Endothelial cell of umbilical vein (primary cell): ENCODE results near the gene PAQR7. TPM values are rescaled to one million over a fixed set of nuclear protein-coding genes. Genes with fewer than 3 reads are reported as not detected.

Source experiments
- BruUV-seq: library from RNA; stranded (reverse); fragments of 400-500 nt; replicated peaks from 2 replicates; lab custom pipeline; 2021; lab: Mats Ljungman, UMichigan
- CTCF ChIA-PET: fragments of 300-600, 350-600 bp; sonication (Branson Sonifier 250); formaldehyde crosslinking; loops from one replicate; lab custom pipeline; 2021; ENCODE audit warnings: antibody characterized with exemption, inconsistent platforms; lab: Charles Lee
- POLR2A ChIA-PET: fragments of 300-600, 350-600 bp; sonication (Branson Sonifier 250); formaldehyde crosslinking; loops from one replicate; lab custom pipeline; 2021; ENCODE audit warnings: antibody characterized with exemption, inconsistent platforms; lab: Charles Lee
- DNase-seq: peaks from one replicate; pipeline ENCODE4 v3.0.0-alpha.2; 2011; ENCODE audit warnings: low read depth, low spot score
- FAIRE-seq: peaks from 2 replicates; lab custom pipeline; 2011; peaks lifted over from hg19 to GRCh38; lab: Jason Lieb, UNC
- H2AFZ ChIP-seq: 2 replicates; pipeline ENCODE4 v1.6.0; 2012; ENCODE audit warnings: low read depth, low read length, control low read depth, inconsistent platforms
- H3K27ac ChIP-seq: 2 replicates; pipeline ENCODE4 v1.5.1; 2011; ENCODE audit warnings: low read depth, mild to moderate bottlenecking, control low read depth, low read length, moderate library complexity; ENCODE audit not compliant: insufficient read depth
- H3K27me3 ChIP-seq, 2 experiments: 2 replicates each; pipeline versions ENCODE4 v1.6.0 to v1.6.1; 2011; ENCODE audit warnings: low read length in 2 of 2, mixed read lengths in 1 of 2; ENCODE audit not compliant: control insufficient read depth in 2 of 2, insufficient read depth in 2 of 2
- H3K36me3 ChIP-seq, 2 experiments: 2 replicates in 1 of 2; 3 replicates in 1 of 2; pipeline ENCODE4 v1.5.1; 2011; ENCODE audit warnings: low read length in 2 of 2, mild to moderate bottlenecking in 1 of 2, moderate library complexity in 1 of 2; ENCODE audit not compliant: control insufficient read depth in 2 of 2, insufficient read depth in 2 of 2; ENCODE audit errors: extremely low read depth in 1 of 2
- H3K4me1 ChIP-seq: 3 replicates; pipeline ENCODE4 v1.5.1; 2011; ENCODE audit warnings: mild to moderate bottlenecking, low read length; ENCODE audit not compliant: control insufficient read depth, insufficient read depth; ENCODE audit errors: extremely low read depth
- H3K4me2 ChIP-seq: 2 replicates; pipeline ENCODE4 v1.6.1; 2011; ENCODE audit warnings: low read length, control low read depth, mixed read lengths; ENCODE audit not compliant: insufficient read depth
- H3K4me3 ChIP-seq, 3 experiments: fragments of 200-600 bp in 1 of 3; sonication (generic), shearing (Covaris generic) in 1 of 3; replicated peaks in 1 of 3; 2 replicates each; pipeline ENCODE4 v1.5.1; 2011 to 2016; ENCODE audit warnings: control low read depth in 3 of 3, low read length in 3 of 3, mild to moderate bottlenecking in 2 of 3, inconsistent platforms in 1 of 3, low read depth in 1 of 3, moderate library complexity in 1 of 3; ENCODE audit not compliant: insufficient read depth in 1 of 3
- H3K79me2 ChIP-seq: 2 replicates; pipeline ENCODE4 v1.6.0; 2012; ENCODE audit warnings: low read length, inconsistent platforms; ENCODE audit not compliant: control insufficient read depth, insufficient read depth
- H3K9ac ChIP-seq: replicated peaks from 2 replicates; pipeline ENCODE3; 2011; ENCODE audit warnings: low read length, control low read depth; ENCODE audit not compliant: insufficient read depth; ENCODE audit errors: extremely low read depth
- H3K9me1 ChIP-seq: replicated peaks from 3 replicates; pipeline ENCODE4 v1.6.0; 2011; ENCODE audit warnings: mild to moderate bottlenecking, low read length; ENCODE audit not compliant: control insufficient read depth, insufficient read depth; ENCODE audit errors: extremely low read depth
- H3K9me3 ChIP-seq: replicated peaks from 2 replicates; pipeline ENCODE4 v1.5.1; 2012; ENCODE audit warnings: low read length, inconsistent platforms; ENCODE audit not compliant: control insufficient read depth, insufficient read depth
- H4K20me1 ChIP-seq: replicated peaks from 2 replicates; pipeline ENCODE3; 2011; ENCODE audit warnings: mild to moderate bottlenecking, low read length; ENCODE audit not compliant: control insufficient read depth, insufficient read depth; ENCODE audit errors: extremely low read depth
- EZH2 ChIP-seq: IDR thresholded peaks from 2 replicates; pipeline ENCODE4 v1.6.1; 2012; ENCODE audit warnings: borderline replicate concordance, low read depth, mild to moderate bottlenecking, moderate library complexity, low read length, inconsistent platforms; ENCODE audit not compliant: severe bottlenecking
- FOS ChIP-seq: IDR thresholded peaks from 2 replicates; pipeline ENCODE4 v1.6.1; 2011; ENCODE audit warnings: mild to moderate bottlenecking, low read length, moderate library complexity, borderline replicate concordance; ENCODE audit not compliant: insufficient read depth
- GATA2 ChIP-seq: IDR thresholded peaks from 2 replicates; pipeline ENCODE4 v1.7.0; 2011; ENCODE audit warnings: low read depth, mild to moderate bottlenecking, moderate library complexity, mixed read lengths, low read length; ENCODE audit not compliant: insufficient read length, insufficient read depth
- JUN ChIP-seq: IDR thresholded peaks from 2 replicates; pipeline ENCODE4 v1.6.1; 2011; ENCODE audit warnings: borderline replicate concordance, low read depth; ENCODE audit not compliant: insufficient read length, insufficient read depth
- MYC ChIP-seq: IDR thresholded peaks from one replicate; pipeline ENCODE4 v1.6.1; 2011; ENCODE audit warnings: mild to moderate bottlenecking, low read depth, low read length
- POLR2A ChIP-seq: IDR thresholded peaks from 2 replicates; pipeline ENCODE4 v1.6.1; 2012; ENCODE audit warnings: low read depth, mild to moderate bottlenecking, control low read depth, low read length
- POLR2AphosphoS5 ChIP-seq: IDR thresholded peaks from 2 replicates; pipeline ENCODE4 v1.6.1; 2012; ENCODE audit warnings: low read depth, mild to moderate bottlenecking, control low read depth, low read length, moderate library complexity; ENCODE audit not compliant: insufficient read depth
- dilution Hi-C: fragments of 300-500 bp; cut with MboI; formaldehyde crosslinking; loops from one replicate; pipeline ENCODE4 v1.15.0; 2019; ENCODE audit warnings: low sequenced_read_pairs; ENCODE audit not compliant: extremely low pct_ligation_motif_present
- intact Hi-C: fragments of 100-400 bp; cut with micrococcal nuclease; formaldehyde crosslinking; loops from one replicate; pipeline ENCODE4 v1.10.0; 2022
- polyA plus RNA-seq, 4 experiments: library from polyadenylated mRNA; depleted of rRNA in 3 of 4; stranded (reverse) in 3 of 4; unstranded in 1 of 4; fragments of >200 nt; gene quantifications; 2 replicates each; pipeline versions ENCODE4 v1.2.1 to v1.2.3, GENCODE V29; 2011 to 2012; ENCODE audit warnings: missing spikeins in 1 of 4
- total RNA-seq: library from RNA; stranded (reverse); gene quantifications from 2 replicates; pipeline ENCODE4 v1.2.3, GENCODE V29; 2021
- TF ChIP-seq, protein P1 (sequence below): IDR thresholded peaks from 2 replicates; pipeline ENCODE4 v1.6.1; 2011; ENCODE audit not compliant: insufficient read depth, insufficient read length
- TF ChIP-seq, protein P2 (sequence below), 2 donors: IDR thresholded peaks; 1 replicate in 1 of 2; 2 replicates in 1 of 2; pipeline ENCODE4 v1.5.1; 2011; ENCODE audit warnings: low read length in 2 of 2, mild to moderate bottlenecking in 2 of 2, moderate library complexity in 2 of 2, control low read depth in 1 of 2, inconsistent platforms in 1 of 2, low read depth in 1 of 2; ENCODE audit not compliant: insufficient read depth in 1 of 2; ENCODE audit errors: extremely low read depth in 1 of 2

PAQR7 gene
- total and polyA plus RNA-seq, 2 donors (not counting 3 experiments of a cell fraction or from before 2014, with no cell fraction given): 8.4 to 10.8 TPM

DNA sequence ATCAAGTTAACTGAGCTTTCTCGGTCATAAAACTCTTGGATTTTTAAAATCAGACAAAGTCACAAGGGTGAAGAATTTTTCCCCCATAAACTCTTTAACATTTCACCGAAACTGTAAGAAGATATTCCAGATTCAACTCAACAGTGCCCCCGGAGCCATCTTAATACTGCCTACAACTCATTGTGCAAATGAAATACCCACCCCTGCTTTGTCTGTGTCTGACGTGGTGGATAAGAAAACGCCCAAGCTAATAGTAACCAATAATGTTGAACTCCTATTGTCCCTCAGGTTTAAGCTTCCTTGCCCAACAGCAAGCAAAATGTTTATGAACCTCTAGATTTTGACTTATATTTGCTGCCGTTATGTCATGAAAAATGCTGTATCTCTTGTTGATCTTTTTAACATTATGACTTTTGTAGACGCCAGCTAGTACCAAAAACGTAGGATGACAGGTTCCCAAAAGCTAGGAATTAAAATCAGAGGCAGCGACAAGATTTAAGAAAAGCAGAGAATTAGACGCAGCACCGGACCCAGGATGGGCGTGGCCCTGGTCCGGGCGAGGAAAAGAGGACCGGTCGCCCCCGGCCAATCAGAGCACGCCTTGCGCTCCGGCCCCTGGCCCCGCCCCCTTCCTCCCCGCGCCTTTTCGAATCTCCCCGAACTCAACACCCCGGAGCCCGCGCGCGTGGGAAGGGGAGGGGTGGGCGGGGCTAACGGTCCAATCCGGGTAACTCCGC lies 29.6 kb upstream of the PAQR7 start:
- Histone ChIP-seq H4K20me1 (no peaks in the 10 kb centered on the region), H3K79me2 (peaks cover 45% of the 10 kb centered on the region), H3K9me3 (no peaks in the 10 kb centered on the region), H3K27ac (peak overlapping the region; percentile 71), H3K36me3 (peaks cover 16 to 27% of the 10 kb centered on the region in 2 experiments), H3K9me1 (no peaks in the 10 kb centered on the region), H3K4me3 (peak overlapping the region; percentile 33 to 96 (median 88)), H3K4me1 (peaks cover 17% of the 10 kb centered on the region), H3K27me3 (peaks cover 3 to 4% of the 10 kb centered on the region in 2 experiments), H2AFZ (peak overlapping the region; percentile 5), H3K9ac (peak overlapping the region; percentile 87), H3K4me2 (peak overlapping the region; percentile 96)
- TSS peak; percentile 25 for BruUV-seq
- DNase-seq: peak; percentile 91
- ChIA-PET POLR2A (interaction anchor here (0.7 to 1.6 kb wide), 5 partner anchors 9 to 92 kb away, joined by 3 to 20 read pairs (median 4); partner anchors contain the start of gene PAFAH2), CTCF (interaction anchor here (1.1 to 15.3 kb wide), 5 partner anchors 10 to 93 kb away, joined by 3 to 404 read pairs (median 4); partner anchors contain the start of gene PAFAH2)
- no peak for TF ChIP-seq GATA2
- TF ChIP-seq, protein P1, sequence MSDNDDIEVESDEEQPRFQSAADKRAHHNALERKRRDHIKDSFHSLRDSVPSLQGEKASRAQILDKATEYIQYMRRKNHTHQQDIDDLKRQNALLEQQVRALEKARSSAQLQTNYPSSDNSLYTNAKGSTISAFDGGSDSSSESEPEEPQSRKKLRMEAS: no peak
- TF ChIP-seq POLR2A: peak; percentile 72
- TF ChIP-seq JUN: no peak
- no peak for TF ChIP-seq POLR2AphosphoS5
- TF ChIP-seq FOS: no peak
- TF ChIP-seq, protein P2, sequence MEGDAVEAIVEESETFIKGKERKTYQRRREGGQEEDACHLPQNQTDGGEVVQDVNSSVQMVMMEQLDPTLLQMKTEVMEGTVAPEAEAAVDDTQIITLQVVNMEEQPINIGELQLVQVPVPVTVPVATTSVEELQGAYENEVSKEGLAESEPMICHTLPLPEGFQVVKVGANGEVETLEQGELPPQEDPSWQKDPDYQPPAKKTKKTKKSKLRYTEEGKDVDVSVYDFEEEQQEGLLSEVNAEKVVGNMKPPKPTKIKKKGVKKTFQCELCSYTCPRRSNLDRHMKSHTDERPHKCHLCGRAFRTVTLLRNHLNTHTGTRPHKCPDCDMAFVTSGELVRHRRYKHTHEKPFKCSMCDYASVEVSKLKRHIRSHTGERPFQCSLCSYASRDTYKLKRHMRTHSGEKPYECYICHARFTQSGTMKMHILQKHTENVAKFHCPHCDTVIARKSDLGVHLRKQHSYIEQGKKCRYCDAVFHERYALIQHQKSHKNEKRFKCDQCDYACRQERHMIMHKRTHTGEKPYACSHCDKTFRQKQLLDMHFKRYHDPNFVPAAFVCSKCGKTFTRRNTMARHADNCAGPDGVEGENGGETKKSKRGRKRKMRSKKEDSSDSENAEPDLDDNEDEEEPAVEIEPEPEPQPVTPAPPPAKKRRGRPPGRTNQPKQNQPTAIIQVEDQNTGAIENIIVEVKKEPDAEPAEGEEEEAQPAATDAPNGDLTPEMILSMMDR (IDR thresholded peaks at IDR 0.05; ENCODE audit: extremely low read depth in 1 of 2, insufficient read depth in 1 of 2, low read depth in 1 of 2, low read length in 2 of 2): peak in 1 of 2 donors; percentile 3
- no peak for TF ChIP-seq EZH2
- TF ChIP-seq MYC: no peak
- intact Hi-C loops: loop anchor here (1.0 to 10.0 kb wide), 5 partner anchors 8 to 250 kb away; partner anchors contain the start of genes FAM110D, PAFAH2 and PDIK1L
- dilution Hi-C loops: no loop called here
- FAIRE-seq: peak; percentile 80
